Midbrain (tissue), 1 donor: ENCODE results near the gene FNDC3B.
"Not testable (repeated sequence)": the region's sequence is repeated elsewhere in the genome, so short reads cannot be mapped to it uniquely, and the experiment has no call there.

Source experiments
- DNase-seq: peaks from one replicate; lab custom pipeline; 2025; lab: John Stamatoyannopoulos, UW

The FNDC3B gene

DNA sequence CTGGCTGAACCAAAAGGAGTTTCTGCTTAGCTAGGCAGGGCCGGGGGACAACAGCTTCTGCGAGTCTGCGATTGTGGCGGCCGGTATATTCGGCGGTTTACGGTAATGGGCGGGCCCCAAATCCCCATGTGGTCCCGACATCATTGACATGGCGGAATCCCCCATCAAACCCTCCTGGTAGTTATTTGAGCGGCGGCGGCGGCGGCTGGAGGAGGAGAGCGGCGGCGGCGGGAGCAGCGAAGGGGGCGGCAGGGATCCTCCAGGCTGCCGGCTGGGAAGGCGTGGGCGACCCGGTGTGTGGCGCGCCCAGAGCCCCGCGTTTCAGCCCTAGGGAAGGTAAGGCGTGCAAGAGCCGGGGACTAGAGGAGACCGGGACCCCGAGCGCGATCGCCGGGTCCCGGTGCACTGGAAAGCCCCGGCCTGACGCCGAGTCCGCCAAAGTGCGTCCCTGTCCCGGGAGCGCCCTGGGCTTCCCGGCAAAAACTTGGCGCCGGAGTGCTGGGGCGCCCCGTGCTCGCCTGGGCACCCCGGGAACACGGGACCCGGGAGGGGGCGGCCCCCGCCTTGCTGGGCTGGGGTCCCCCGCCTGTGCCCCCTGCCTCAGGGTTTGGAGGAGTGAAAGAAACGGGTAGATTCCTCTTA lies at the start of gene FNDC3B:
Gene FNDC3B, plus strand, starts transcription at position 143 of the 642 bp plus-strand sequence. CDS start 72,902 bp downstream, outside the sequence.
- DNase-seq, result peak; percentile 95

DNA sequence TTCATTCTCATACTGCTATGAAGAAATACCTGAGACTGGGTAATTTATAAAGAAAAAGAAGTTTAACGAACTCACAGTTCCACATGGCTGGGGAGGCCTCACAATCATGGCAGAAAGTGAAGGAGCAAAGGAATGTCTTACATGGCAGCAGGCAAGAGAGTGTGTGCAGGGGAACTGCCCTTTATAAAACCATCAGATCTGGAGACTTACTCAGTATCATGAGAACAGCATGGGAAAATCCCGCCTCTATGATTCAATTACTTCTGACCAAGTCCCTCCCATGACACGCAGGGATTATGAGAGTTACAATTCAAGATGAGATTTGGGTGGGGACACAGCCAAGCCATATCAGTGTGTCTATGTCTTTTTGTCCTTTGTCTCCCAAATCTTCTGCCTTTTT lies 49.1 kb upstream of the FNDC3B start:
- DNase-seq, result not testable (repeated sequence)

DNA sequence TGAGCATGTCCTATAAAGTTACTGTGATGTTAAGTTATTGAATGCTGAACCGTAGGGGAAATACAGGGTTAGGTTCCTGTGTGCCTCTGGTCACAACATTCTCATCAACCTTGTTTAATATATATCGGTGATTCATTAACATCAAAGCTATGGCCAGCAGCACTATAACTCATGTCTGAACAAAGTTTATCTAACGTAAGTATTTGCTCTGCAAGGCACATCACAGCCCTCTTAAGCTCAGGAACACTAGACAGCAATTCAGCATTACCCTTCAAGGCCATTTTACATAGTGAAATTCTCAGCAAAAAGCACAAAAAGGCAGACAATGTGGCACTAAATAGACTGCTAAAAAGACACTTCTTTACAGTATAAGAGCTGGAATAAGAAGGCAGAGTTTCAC lies 48.2 kb upstream of the FNDC3B start:
- DNase-seq, result no peak

DNA sequence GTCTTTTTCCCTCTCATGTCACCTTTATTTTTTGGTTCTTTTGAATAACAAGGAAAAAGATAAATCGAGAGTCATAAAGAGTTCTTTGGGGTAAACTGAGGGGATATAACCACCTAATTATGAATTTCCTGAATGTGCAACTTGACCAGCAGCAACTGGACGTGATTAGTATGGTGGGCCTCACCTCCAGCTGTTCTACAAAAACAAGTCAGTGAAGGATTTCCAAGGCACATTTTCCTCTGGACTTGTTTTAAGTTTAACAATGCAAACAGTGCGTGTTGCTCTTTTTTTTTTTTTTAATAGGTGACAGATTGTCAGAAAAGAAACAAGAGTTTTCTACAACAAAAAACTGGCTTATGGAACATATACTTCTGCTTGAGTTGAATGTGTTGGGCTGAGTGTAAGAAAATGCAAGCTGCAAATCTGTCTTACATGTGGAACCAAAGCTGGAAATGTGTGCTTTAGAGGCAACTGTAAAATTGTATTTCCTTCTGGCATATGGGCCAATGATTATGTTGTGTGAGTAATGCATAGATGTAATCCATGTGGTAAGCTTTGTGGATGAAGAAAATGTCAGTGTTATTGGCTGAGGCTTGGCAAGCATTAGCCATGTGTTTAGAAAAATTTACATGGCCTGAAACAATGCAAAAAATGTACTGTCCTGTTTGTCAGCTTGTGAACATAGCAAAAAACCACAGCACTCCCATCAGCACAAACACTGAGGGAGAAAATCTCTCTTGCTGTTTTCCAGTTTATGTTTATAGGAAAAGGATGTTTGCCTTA lies 44.5 kb upstream of the FNDC3B start:
- no peak for DNase-seq

DNA sequence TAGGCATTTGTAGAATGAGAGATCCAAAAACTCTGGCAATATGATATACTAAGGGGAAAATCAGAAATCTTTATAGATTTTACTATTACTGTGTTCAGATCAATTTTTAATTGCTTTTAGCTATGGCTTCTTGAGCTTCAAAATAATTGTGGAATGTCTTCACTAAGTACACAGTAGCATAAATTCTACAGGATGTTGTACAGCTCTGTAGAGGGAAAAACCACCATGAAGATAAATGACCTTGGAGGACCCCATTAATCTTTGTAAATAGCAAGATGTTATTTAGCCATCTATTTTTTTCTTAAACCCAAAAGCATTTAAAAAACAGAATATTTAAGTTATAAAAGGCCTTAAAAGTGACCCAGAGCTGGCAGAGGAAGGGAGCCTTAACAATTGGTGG lies 43.9 kb upstream of the FNDC3B start:
- DNase-seq, result no peak

DNA sequence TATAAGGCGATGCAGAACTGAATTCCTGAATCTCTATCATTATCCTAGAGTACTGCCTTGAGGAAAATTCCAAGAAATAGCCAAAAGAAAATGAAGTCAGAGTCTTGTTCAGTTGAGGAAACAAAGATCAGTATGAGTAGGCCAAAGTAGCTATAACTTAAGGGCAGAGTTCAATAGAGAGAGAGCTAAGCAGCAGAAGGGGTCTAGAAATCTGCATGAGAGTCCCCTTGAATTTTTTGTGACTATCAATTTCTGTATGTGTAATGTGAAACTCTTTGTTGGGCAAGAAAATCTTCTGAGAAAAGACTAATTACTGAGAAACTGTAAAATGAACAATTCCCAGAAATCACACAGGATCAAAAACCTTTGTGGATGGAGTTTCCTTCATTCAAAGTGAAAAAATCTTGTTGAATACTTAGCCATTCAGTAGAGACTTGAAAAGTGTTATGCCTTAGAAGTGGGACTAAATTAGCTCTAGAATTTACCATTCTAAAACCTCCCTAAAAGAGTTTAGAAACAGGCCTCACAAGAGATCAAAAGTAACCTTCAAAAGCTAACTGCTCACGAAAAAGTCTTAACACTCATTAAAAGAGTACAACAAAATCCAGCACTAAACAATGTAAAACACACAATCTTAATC lies 43.1 kb upstream of the FNDC3B start:
- no peak for DNase-seq

DNA sequence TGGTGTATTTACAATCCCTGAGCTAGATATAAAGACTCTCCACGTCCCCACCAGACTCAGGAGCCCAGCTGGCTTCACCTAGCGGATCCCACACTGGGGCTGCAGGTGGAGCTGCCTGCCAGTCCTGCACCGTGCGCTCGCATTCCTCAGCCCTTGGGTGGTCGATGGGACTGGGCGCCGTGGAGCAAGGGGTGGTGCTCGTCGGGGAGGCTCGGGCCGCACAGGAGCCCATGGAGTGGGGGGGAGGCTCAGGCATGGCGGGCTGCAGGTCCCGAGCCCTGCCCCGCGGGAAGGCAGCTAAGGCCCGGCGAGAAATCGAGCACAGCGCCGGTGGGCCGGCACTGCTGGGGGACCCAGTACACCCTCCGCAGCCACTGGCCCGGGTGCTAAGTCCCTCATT lies 40.6 kb upstream of the FNDC3B start:
- DNase-seq, result not testable (repeated sequence)

DNA sequence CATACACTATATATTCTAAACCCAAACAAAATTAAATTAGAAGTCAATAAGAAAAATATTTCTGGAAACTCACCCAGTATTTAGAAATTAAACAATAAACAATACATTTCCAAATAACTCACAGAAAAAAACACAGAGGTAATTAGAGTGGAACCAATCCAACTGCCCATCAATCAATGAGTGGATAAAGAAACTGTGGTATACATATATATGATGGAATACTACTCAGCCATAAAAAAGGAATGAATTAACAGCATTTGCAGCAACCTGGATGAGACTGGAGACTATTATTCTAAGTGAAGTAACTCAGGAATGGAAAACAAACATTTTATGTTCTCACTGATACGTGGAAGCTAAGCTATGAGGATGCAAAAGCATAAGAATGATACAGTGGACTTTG lies 37.8 kb upstream of the FNDC3B start:
- not testable (repeated sequence) for DNase-seq

DNA sequence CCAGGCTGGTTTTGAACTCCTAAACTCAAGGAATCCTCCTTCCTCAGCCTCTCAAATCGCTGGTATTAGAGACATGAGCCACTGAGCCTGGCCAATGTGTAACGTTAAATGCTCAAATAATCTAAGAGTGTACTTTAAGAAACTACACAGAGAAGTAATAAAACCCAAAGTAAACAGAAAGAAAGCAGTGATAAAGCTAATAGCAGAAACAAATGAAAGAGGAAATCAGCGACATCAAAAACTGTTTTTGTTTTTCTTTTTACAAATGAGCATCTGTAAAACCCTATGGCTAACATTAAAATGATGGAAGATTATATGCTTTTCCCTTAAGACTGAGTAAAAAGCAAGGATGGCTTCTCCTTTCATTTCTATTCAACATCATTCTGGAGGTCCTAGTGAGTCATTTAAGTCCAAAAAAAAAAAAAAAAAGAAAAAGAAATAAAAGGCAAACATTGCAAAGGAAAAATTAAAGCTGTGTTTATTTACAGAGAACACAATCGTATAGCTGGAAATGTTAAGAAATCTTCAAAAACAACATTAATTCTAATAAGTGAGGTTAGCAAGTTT lies 36.8 kb upstream of the FNDC3B start:
- DNase-seq, result no peak

DNA sequence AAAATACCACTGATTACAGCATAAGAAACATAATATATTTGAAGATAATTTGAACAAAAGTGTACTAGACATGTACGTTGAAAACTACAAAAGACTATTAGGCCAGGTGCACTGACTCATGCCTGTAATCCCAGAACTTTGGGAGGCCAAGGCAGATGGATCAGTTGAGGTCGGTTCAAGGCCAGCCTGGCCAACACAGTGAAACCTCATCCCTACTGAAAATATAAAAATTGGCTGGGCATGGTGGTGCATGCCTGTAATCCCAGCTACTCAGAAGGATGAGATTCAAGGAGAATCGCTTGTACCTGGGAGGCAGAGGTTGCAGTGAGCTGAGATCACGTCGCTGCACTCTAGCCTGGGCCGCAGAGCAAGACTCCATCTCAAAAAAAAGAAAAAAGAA lies 36.2 kb upstream of the FNDC3B start:
- no peak for DNase-seq

DNA sequence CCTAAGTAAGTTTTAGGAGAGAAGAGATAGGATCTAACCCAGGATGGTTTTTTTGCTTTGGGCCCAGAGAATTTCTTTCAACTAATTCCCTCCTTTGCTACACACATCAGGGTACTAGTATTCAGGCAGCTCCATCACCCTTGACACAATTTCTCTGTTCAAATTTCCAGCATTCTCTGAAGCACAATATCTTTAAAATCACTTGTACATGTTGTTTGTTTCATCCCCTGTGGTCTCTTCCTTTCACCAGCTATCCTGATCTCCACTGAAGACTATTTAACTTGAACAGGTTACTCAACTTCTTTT lies 32.4 kb upstream of the FNDC3B start:
- no peak for DNase-seq

DNA sequence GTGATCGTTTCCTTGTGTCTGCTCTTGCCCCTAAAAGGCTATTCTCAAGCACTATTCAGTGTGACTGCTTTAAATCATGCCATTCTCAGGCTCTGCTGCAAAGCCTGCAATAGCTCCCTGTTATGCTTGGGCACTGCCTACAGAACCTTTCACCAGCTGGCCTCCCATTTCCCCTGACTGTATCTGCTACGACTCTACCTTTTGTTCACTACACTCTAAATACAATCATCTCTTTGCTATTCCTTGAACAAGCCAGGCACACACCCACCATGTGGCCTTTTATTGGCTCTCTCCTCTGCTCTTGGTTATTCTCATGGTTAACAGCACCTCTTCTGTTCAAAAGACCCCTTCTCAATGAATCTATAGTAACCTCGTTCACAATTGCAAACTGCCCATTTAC lies 29.6 kb upstream of the FNDC3B start:
- no peak for DNase-seq

DNA sequence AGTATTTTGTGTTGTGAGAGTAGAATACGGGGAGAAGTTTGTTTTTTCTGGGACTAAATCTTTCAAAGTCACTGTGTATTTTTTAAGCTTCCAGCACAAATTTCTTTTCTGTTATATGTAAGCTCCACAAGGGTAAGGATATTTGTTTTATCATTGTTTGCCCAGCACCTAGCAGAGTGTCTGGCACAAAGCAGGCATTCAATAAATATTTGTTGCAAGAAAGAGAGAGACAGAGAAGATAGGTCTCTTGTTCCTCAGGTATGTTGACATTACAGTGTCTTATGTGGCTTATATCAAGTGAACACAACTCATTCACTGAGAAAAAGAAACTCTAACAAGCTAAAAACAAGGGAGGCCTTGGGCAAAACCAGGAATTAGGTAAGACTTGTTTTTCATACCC lies 26.6 kb upstream of the FNDC3B start:
- no peak for DNase-seq

DNA sequence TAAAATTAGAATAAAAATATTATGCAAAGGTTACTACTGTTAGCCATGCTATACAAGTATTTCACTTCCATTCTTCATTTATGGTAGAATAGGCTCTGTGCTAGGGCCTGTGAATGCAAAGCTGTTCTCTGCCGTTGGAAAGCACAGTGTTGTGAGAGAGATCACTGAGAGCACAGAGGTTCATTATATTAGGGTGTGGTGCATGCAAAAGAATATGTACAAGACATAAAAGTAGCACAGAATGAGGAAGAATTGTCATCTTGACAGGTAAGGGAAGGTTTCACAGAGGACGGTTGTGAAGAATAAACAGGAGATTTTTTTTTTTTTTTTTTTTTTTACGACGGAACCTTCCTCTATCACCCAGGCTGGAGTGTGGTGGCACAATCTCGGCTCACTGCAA lies 25.2 kb upstream of the FNDC3B start:
- no peak for DNase-seq

DNA sequence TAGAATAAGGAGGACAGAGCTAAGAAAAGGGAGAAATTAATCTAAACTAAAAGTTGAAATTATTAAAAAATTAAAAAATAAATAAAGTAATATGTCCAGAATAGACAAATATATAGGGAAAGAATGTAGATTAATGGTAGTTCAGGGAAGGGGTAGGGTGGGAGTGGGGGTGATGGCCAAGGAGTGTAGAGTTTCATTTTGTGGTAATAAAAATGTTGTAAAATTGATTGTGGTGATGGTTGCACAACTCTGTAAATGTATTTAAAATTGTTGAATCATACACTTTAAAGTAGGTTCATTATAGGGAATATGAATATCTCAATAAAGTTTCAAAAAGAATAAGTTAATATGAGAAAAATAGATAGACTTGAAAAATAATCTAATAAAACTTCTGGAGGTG lies 21.0 kb upstream of the FNDC3B start:
- DNase-seq, result no peak

DNA sequence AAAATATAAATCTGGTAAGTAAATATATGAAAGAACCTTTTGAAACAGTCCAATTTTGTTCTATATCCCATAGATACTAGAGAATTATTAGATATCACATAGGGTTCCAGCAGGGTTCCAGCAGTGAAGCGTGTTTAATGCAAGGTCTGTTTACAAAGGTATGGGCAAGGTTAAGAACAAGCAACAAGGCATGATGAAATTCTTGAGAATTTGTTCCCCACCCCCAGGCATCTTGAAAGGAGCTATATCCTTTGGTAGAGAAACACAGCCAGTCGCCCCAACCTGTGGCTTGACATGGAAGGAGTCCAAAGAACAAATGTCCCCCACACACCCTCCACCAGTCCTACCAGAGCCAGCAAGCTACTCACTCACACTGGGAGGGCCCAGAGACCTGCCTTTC lies 18.6 kb upstream of the FNDC3B start:
- DNase-seq, result no peak

DNA sequence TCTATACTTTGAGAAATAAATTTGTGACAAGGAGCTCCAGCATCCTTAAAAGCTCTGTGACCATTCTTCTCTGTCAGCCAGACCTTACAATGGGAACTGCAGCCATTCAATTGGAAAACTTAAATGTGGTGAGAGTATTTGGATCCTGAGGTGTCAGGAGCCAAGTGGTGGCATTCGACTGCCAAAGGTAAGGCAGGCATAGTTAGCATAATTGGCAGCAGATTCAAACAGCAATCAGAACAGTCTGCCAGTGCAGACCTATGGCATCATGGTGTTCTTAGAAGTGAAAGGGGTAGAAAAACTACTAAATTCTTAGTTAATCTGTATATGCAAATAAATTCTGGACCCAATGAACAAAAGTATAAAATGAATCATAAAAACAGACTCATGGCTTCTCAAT lies 18.2 kb upstream of the FNDC3B start:
- DNase-seq, result no peak

DNA sequence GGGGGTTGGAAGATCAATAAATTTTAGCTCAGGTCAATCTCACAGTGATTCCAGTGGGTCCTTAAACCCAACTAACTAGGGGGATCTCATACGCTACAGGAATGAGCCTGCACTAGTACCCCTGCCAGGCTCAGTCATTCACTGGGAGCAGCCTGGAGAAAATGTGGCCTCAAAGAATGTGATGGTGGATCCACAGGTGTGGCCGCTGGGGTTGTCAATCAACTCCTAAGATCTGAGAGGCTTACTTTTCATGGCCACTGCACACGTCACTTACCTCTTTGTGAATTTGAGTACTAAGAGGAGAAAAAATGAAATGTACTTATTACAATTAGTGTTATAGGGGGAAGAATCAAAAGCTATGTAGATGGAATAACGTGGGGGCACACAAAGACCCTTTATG lies 17.5 kb upstream of the FNDC3B start:
- no peak for DNase-seq

DNA sequence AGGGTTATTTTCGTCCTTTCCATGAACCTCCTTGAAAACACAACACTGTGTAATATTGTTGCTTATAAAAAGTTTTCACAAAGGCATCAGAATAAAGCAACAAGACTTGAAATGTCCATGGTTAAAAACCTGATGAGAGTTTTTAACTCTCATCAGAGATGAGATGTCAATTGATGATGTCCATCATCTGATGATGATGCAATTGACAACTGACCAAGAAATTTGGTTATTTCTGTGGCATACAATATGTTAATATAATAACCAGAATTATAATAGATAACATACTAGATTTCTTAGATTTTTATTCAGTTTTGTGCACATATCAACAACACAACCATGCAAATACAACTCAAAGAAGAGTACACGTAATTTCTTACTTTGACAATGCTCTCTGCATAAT lies 15.5 kb upstream of the FNDC3B start:
- DNase-seq, result no peak

DNA sequence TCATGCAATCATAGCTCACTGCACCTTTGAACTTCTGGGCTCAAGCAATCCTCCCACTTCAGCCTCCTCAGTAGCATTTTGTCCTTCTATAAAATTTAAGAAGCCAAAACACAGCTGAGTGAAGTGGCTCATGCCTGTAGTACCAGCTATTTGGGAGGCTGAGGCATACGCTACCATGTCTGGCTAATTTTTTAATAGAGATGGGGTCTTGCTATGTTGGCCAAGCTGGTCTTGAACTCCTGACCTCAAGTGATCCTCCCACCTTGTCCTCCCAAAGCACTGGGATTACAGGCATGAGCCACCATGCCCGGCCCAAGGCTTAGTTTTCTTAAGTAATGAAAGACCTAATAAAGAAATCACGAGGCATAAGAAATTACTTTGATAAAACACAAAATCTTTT lies 14.7 kb upstream of the FNDC3B start:
- no peak for DNase-seq

DNA sequence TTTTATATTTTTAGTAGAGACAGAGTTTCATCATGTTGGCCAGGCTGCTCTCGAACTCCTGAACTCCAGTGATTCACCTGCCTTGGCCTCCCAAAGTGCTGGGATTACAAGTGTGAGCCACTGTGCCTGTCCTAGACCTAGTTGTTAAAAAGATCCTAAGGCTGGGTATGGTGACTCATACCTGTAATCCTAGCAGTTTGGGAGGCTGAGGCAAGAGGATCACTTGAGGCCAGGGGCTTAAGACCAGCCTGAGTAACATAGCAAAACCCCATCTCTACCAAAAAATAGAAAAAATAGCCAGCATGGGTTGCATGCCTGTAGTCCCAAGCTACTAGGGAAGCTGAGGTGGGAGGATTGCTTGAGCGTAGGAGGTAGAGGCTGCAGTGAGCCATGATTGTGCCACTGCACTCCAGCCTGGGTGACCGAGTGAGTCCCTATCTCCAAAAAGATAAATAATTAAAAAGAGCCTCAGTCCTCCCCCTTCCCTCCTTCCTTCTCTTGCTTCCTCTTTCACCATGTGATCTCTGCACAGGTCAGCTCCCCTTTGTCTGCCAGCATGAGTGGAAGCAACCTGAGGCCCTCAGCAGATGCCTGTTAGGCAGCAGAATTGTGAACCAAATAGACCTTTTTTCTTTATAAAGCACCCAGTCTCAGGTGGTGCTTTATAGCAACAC lies 9.8 kb upstream of the FNDC3B start:
- no peak for DNase-seq

DNA sequence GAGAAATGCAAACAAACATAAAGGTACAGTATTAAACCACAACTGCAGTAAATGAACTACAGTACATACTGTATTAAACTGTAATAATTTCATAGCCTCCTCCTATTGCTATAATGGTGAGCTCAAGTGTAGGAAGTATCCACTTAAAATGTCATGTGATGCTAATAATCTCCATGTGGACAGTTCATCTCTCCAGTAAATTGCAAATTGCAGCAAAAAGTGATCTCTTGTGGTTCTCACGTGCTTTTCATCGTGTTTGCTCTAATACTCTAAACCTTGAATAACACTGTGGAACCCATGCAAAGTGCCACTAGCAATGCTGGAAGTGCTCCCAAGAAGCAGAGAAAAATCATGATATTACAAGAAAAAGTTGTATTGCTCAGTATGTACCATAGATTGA lies 9.2 kb upstream of the FNDC3B start:
- DNase-seq, result no peak

DNA sequence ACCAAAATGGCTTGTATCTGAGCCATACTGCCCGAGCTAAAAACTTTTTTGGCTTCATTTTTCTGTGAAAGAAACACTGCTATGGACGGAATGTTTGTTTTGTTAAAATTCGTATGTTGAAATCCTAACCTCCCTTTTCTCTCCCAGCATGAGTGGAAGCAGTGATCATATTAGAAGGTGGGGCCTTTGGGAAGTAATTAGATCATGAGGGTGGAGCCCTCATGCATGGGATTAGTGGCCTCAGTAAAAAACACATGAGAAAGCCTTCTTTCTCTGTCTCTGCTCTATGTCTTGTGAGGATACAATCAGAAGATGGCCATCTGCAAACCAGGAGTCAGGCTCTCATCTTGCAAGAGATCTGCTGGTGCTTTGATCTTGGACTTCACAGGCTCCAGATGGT lies 7.4 kb upstream of the FNDC3B start:
- DNase-seq, result no peak
